Coronary artery (tissue), 2 donors: Measurements from ENCODE around the gene MTFMT.
"Not testable (repeated sequence)": the region's sequence is repeated elsewhere in the genome, so short reads cannot be mapped to it uniquely, and the experiment has no call there.

Source experiments
- DNase-seq: peaks from one replicate; pipeline ENCODE4 v3.0.0-alpha.2; 2017; ENCODE audit warnings: low spot score
- H3K27ac ChIP-seq, 2 donors: fragments of 200-600 bp; sonication (generic); one replicate each; pipeline ENCODE4 v1.5.1; 2016 to 2019
- H3K4me3 ChIP-seq: fragments of 200-600 bp; sonication (generic); 2 replicates; pipeline ENCODE4 v1.5.1; 2016; ENCODE audit warnings: mild to moderate bottlenecking, moderate library complexity
- CTCF ChIP-seq: fragments of 200-600 bp; sonication (generic); IDR thresholded peaks from one replicate; pipeline ENCODE4 v1.5.1; 2019; ENCODE audit warnings: antibody characterized with exemption

The MTFMT gene

GRCh38 chr15:65027593-65027992 is 1.8 kb downstream of the MTFMT start:
- Histone ChIP-seq H3K27ac (no peak overlapping the region), H3K4me3 (peak overlapping the region; percentile 99)

GRCh38 chr15:65026756-65027155 is 2.7 kb downstream of the MTFMT start:
- Histone ChIP-seq H3K27ac (no peak overlapping the region), H3K4me3 (no peak overlapping the region)
- no peak for TF ChIP-seq CTCF
- DNase-seq: no peak

More at GRCh38 chr15:65027593-65027992, 1.8 kb downstream of the MTFMT start:
- no peak for DNase-seq
- no peak for TF ChIP-seq CTCF

GRCh38 chr15:65021488-65021887 is 8.0 kb downstream of the MTFMT start:
- DNase-seq: no peak
- no peak for TF ChIP-seq CTCF
- Histone ChIP-seq H3K4me3 (no peak overlapping the region), H3K27ac (no peak overlapping the region)

- no peak for TF ChIP-seq CTCF
- no peak for DNase-seq
These were observed 9.0 kb downstream of the MTFMT start for GRCh38 chr15:65020419-65020818.

GRCh38 chr15:65011198-65011597 is 18.2 kb downstream of the MTFMT start:
- DNase-seq, H3K4me3 ChIP-seq, H3K27ac ChIP-seq: not testable (repeated sequence)

More at GRCh38 chr15:65020419-65020818, 9.0 kb downstream of the MTFMT start:
- H3K27ac ChIP-seq: no peak overlapping the region
- no peak overlapping the region for H3K4me3 ChIP-seq

GRCh38 chr15:65008983-65009382 is 20.5 kb downstream of the MTFMT start:
- DNase-seq: no peak

GRCh38 chr15:65006876-65007275 is 22.6 kb downstream of the MTFMT start:
- no peak overlapping the region for H3K27ac ChIP-seq
- DNase-seq: no peak
- no peak overlapping the region for H3K4me3 ChIP-seq
- TF ChIP-seq CTCF: no peak

More at GRCh38 chr15:65008983-65009382, 20.5 kb downstream of the MTFMT start:
- Histone ChIP-seq H3K27ac (no peak overlapping the region), H3K4me3 (no peak overlapping the region)
- TF ChIP-seq CTCF: no peak

GRCh38 chr15:65004993-65005392 is 24.4 kb downstream of the MTFMT start:
- H3K4me3 ChIP-seq: no peak overlapping the region
- no peak overlapping the region for H3K27ac ChIP-seq
- TF ChIP-seq CTCF: no peak
- no peak for DNase-seq
